Adrenal gland (tissue), 5 donors: ENCODE results near the gene SLC8A3.

Source experiments
- CTCF ChIP-seq, 6 experiments: fragments of 450-650 bp in 4 of 6; fragments of 200-600 bp in 2 of 6; sonication (generic) in 1 of 6; IDR thresholded peaks; 1 replicate in 5 of 6; 2 replicates in 1 of 6; pipeline versions ENCODE4 v1.5.1 to v1.8.0; 2016 to 2021; ENCODE audit warnings: antibody characterized with exemption in 6 of 6, mild to moderate bottlenecking in 2 of 6, moderate library complexity in 1 of 6
- POLR2A ChIP-seq, 2 donors: fragments of 450-650 bp; IDR thresholded peaks; one replicate each; pipeline ENCODE4 v1.6.1; 2017; ENCODE audit warnings: antibody characterized with exemption in 2 of 2, mild to moderate bottlenecking in 2 of 2, moderate library complexity in 1 of 2
- donor health status: DM: no; HTN: no; CAD: no.

DNA sequence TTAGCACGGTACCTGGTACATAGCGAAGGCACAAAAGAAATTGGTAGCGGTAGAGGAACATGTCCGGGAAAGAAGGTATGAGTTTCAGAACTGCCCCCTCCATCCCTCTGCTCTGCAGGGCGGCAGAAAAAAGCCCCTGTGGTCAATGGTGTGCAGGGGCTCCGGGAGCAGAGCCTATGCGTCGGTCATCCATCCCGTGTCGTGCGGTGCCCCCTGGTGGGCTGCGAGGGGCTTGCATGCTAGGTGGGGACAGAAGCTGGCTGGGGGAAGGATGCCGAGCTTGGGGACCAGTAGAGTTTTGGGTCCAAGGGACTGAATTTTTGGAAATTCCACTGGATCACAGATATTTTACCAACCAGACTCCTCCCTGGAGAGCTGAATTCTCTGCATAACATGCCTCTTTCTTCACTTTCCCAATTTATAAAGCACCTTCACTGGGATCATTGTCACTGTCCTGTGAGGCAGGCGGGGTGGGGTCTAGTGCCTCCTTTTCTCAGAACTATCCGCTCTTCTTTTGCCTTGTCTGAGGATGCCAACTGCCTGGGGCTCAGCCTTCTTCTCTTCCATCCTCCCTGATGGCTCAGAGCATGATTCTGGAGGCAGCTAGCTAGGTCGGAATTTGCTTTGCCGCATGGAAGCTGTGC lies 160.8 kb downstream of the SLC8A3 start:
- TF ChIP-seq CTCF (IDR thresholded peaks at IDR 0.05) (peak; percentile 89 to 98 (median 93)), POLR2A (IDR thresholded peaks at IDR 0.05) (no peak)
